Naive thymus-derived CD4-positive, alpha-beta T cell (primary cell): ENCODE results near the gene PTPRF. TPM values are rescaled to one million over a fixed set of nuclear protein-coding genes. Genes with fewer than 3 reads are reported as not detected.
"Not testable (repeated sequence)": the region's sequence is repeated elsewhere in the genome, so short reads cannot be mapped to it uniquely, and the experiment has no call there.

Source experiments
- ATAC-seq: fragments of 150-1000 bp; cut with Tn5 transposase; 2 replicates; pipeline ENCODE4 v1.10.0; 2021; ENCODE audit warnings: mild to moderate bottlenecking, moderate library complexity
- CTCF ChIA-PET: fragments of 350-600 bp; sonication (Branson Sonifier 250); formaldehyde crosslinking; loops from one replicate; lab custom pipeline; 2021; ENCODE audit warnings: antibody characterized with exemption; lab: Charles Lee
- POLR2A ChIA-PET: fragments of 350-600 bp; sonication (Branson Sonifier 250); formaldehyde crosslinking; loops from one replicate; lab custom pipeline; 2021; ENCODE audit warnings: antibody characterized with exemption, inconsistent platforms; lab: Charles Lee
- DNase-seq, 9 donors: peaks; one replicate each; pipeline versions ENCODE4 v3.0.0 to v3.0.0-alpha.2; 2020 to 2022; ENCODE audit warnings: mixed read lengths in 1 of 9
- H3K27ac ChIP-seq: one replicate; pipeline ENCODE4 v1.7.0; 2013; ENCODE audit warnings: mild to moderate bottlenecking, low read depth, low read length, moderate library complexity
- H3K27me3 ChIP-seq, 2 donors: one replicate each; pipeline ENCODE4 v1.7.0; 2013; ENCODE audit warnings: low read length in 2 of 2, mild to moderate bottlenecking in 2 of 2, moderate library complexity in 2 of 2; ENCODE audit not compliant: control insufficient read depth in 2 of 2, insufficient read depth in 2 of 2
- H3K36me3 ChIP-seq, 3 experiments: 1 replicate in 2 of 3; 2 replicates in 1 of 3; pipeline ENCODE4 v1.7.0; 2013; ENCODE audit warnings: low read length in 3 of 3, mild to moderate bottlenecking in 3 of 3, moderate library complexity in 1 of 3; ENCODE audit not compliant: insufficient read depth in 3 of 3, control insufficient read depth in 2 of 3
- H3K4me1 ChIP-seq, 2 donors: one replicate each; pipeline ENCODE4 v1.7.0; 2013; ENCODE audit warnings: low read length in 2 of 2, mild to moderate bottlenecking in 2 of 2, moderate library complexity in 1 of 2; ENCODE audit not compliant: control insufficient read depth in 2 of 2, insufficient read depth in 2 of 2
- H3K4me3 ChIP-seq: 2 replicates; pipeline ENCODE4 v1.7.0; 2013; ENCODE audit warnings: mild to moderate bottlenecking, low read length
- H3K9me3 ChIP-seq, 3 experiments: 1 replicate in 2 of 3; 2 replicates in 1 of 3; pipeline ENCODE4 v1.7.0; 2013; ENCODE audit warnings: low read length in 3 of 3; ENCODE audit not compliant: control insufficient read depth in 2 of 3
- H3K27ac Mint-ChIP-seq, 9 donors: one replicate each; pipeline ENCODE4 v1.8.0; 2020 to 2022; ENCODE audit warnings: mixed read lengths in 9 of 9, mild to moderate bottlenecking in 8 of 9, moderate library complexity in 5 of 9, inconsistent platforms in 2 of 9
- H3K27me3 Mint-ChIP-seq, 5 donors: one replicate each; pipeline ENCODE4 v1.8.0; 2021 to 2022; ENCODE audit warnings: mixed read lengths in 5 of 5, mild to moderate bottlenecking in 1 of 5
- H3K36me3 Mint-ChIP-seq, 5 donors: one replicate each; pipeline ENCODE4 v1.8.0; 2020 to 2022; ENCODE audit warnings: mixed read lengths in 5 of 5, mild to moderate bottlenecking in 3 of 5, inconsistent platforms in 1 of 5
- H3K4me1 Mint-ChIP-seq, 7 donors: one replicate each; pipeline ENCODE4 v1.8.0; 2020 to 2022; ENCODE audit warnings: mixed read lengths in 7 of 7, mild to moderate bottlenecking in 3 of 7, inconsistent platforms in 1 of 7
- H3K4me3 Mint-ChIP-seq, 10 donors: one replicate each; pipeline ENCODE4 v1.8.0; 2020 to 2022; ENCODE audit warnings: mild to moderate bottlenecking in 10 of 10, mixed read lengths in 10 of 10, moderate library complexity in 6 of 10, inconsistent platforms in 2 of 10
- H3K9me3 Mint-ChIP-seq, 11 donors: one replicate each; pipeline ENCODE4 v1.8.0; 2020 to 2022; ENCODE audit warnings: mixed read lengths in 11 of 11, mild to moderate bottlenecking in 4 of 11, inconsistent platforms in 1 of 11, moderate library complexity in 1 of 11
- intact Hi-C, 2 donors: fragments of 100-400 bp; cut with micrococcal nuclease; formaldehyde crosslinking; loops; one replicate each; pipeline ENCODE4 v1.15.1; 2023
- polyA plus RNA-seq, 2 donors: library from polyadenylated mRNA; unstranded; fragments of 300-500 nt; fragmentation: Illumina TruSeq; gene quantifications; one replicate each; pipeline ENCODE4 v1.2.3, GENCODE V29; 2021
- total RNA-seq, 6 experiments: library from RNA in 5 of 6; stranded (reverse) in 5 of 6; gene quantifications; 1 replicate in 5 of 6; 2 replicates in 1 of 6; pipeline ENCODE4 v1.2.3 and lab custom pipeline; 2021 to 2026

Gene PTPRF
- total and polyA plus RNA-seq, 7 experiments from 2014 or later, result 0.49 to 2.3 (median 1.8) TPM; not detected in 4

DNA sequence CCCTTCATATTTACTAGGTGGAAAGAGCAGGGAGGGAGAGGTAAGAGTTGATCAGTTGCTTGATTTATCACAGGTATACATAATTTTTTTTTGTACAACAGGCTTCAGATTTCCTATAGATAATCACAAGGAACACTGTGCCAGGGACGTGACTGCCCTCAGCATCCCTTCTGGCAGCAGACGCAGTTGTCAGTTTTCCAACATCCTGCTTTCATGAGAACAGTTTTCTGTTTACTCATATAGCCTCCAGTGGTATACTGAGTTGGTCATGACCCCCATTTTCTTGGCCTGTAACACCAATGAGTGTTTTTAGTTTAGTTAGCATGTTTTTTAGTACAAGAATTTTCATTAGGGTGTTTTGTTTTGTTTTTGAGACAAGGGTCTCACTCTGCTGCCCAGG is 37.9 kb upstream of the PTPRF start:
- no peak overlapping the region for H3K4me3 Mint-ChIP-seq
- peaks cover 6 to 51% (median 25%) of the 10 kb centered on the region in 11 donors for H3K9me3 Mint-ChIP-seq
- no peak overlapping the region for H3K27ac Mint-ChIP-seq
- H3K27ac ChIP-seq, result no peak overlapping the region
- POLR2A ChIA-PET, result no interaction called here
- intact Hi-C loops, result no loop called here
- H3K36me3 Mint-ChIP-seq, result peaks cover 3 to 22% (median 5%) of the 10 kb centered on the region in 5 donors
- H3K36me3 ChIP-seq, result no peaks in the 10 kb centered on the region
- no peaks in the 10 kb centered on the region for H3K4me1 ChIP-seq
- peaks cover 0 to 25% (median 4%) of the 10 kb centered on the region in 5 donors for H3K27me3 Mint-ChIP-seq
- ATAC-seq (no peak), DNase-seq (no peak)
- no peaks in the 10 kb centered on the region for H3K27me3 ChIP-seq
- H3K4me1 Mint-ChIP-seq, result no peaks in the 10 kb centered on the region
- CTCF ChIA-PET, result no interaction called here
- H3K9me3 ChIP-seq, result peaks cover 0 to 22% (median 4%) of the 10 kb centered on the region in 3 experiments
- no peak overlapping the region for H3K4me3 ChIP-seq

- Mint-ChIP-seq H3K4me3 (no peak overlapping the region), H3K4me1 (no peaks in the 10 kb centered on the region), H3K27me3 (peaks cover 0 to 25% (median 4%) of the 10 kb centered on the region in 5 donors), H3K36me3 (peaks cover 0 to 13% (median 3%) of the 10 kb centered on the region in 5 donors), H3K9me3 (peaks cover 6 to 41% (median 17%) of the 10 kb centered on the region in 11 donors), H3K27ac (no peak overlapping the region)
- peaks cover 0 to 13% (median 0%) of the 10 kb centered on the region in 3 experiments for H3K9me3 ChIP-seq
- H3K36me3 ChIP-seq, result no peaks in the 10 kb centered on the region
- no peak for ATAC-seq
- ChIA-PET POLR2A (no interaction called here), CTCF (no interaction called here)
- H3K27me3 ChIP-seq, result no peaks in the 10 kb centered on the region
- DNase-seq, result no peak
- H3K4me1 ChIP-seq, result no peaks in the 10 kb centered on the region
- no peak overlapping the region for H3K27ac ChIP-seq
- intact Hi-C loops, result no loop called here
- H3K4me3 ChIP-seq, result no peak overlapping the region
Measured at GRCh38 chr1:43493661-43494450, 36.8 kb upstream of the PTPRF start.

- ChIA-PET CTCF (no interaction called here), POLR2A (no interaction called here)
- H3K27me3 Mint-ChIP-seq, result peaks cover 3 to 28% (median 8%) of the 10 kb centered on the region in 5 donors
- intact Hi-C loops, result no loop called here
- H3K4me3 Mint-ChIP-seq, result no peak overlapping the region
- H3K9me3 ChIP-seq, result peaks cover 0 to 12% (median 0%) of the 10 kb centered on the region in 3 experiments
- no peak overlapping the region for H3K4me3 ChIP-seq
- H3K27ac ChIP-seq, result no peak overlapping the region
- H3K27me3 ChIP-seq, result no peaks in the 10 kb centered on the region
- H3K4me1 ChIP-seq, result no peaks in the 10 kb centered on the region
- no peak for ATAC-seq
- no peaks in the 10 kb centered on the region for H3K4me1 Mint-ChIP-seq
- no peak for DNase-seq
- H3K36me3 ChIP-seq, result no peaks in the 10 kb centered on the region
- H3K9me3 Mint-ChIP-seq, result peaks cover under 1 to 27% (median 10%) of the 10 kb centered on the region in 11 donors
- H3K36me3 Mint-ChIP-seq, result peaks cover 0 to 4% (median 2%) of the 10 kb centered on the region in 5 donors
- no peak overlapping the region for H3K27ac Mint-ChIP-seq
Measured at GRCh38 chr1:43495204-43495603, 35.5 kb upstream of the PTPRF start.

GRCh38 chr1:43499898-43500297 is 30.8 kb upstream of the PTPRF start:
- H3K4me3 ChIP-seq, result no peak overlapping the region
- H3K9me3 Mint-ChIP-seq, result peaks cover 0 to 3% (median 0%) of the 10 kb centered on the region in 11 donors
- no peak overlapping the region for H3K27ac ChIP-seq
- ChIA-PET CTCF (no interaction called here), POLR2A (no interaction called here)
- H3K9me3 ChIP-seq, result no peaks in the 10 kb centered on the region
- intact Hi-C loops, result no loop called here
- no peaks in the 10 kb centered on the region for H3K4me1 ChIP-seq
- no peaks in the 10 kb centered on the region for H3K4me1 Mint-ChIP-seq
- no peaks in the 10 kb centered on the region for H3K27me3 ChIP-seq
- no peaks in the 10 kb centered on the region for H3K36me3 ChIP-seq
- H3K4me3 Mint-ChIP-seq, result no peak overlapping the region
- peaks cover 0 to 3% (median 0%) of the 10 kb centered on the region in 5 donors for H3K36me3 Mint-ChIP-seq
- no peak overlapping the region for H3K27ac Mint-ChIP-seq
- peaks cover 5 to 22% (median 11%) of the 10 kb centered on the region in 5 donors for H3K27me3 Mint-ChIP-seq
- DNase-seq (no peak), ATAC-seq (no peak)

DNA sequence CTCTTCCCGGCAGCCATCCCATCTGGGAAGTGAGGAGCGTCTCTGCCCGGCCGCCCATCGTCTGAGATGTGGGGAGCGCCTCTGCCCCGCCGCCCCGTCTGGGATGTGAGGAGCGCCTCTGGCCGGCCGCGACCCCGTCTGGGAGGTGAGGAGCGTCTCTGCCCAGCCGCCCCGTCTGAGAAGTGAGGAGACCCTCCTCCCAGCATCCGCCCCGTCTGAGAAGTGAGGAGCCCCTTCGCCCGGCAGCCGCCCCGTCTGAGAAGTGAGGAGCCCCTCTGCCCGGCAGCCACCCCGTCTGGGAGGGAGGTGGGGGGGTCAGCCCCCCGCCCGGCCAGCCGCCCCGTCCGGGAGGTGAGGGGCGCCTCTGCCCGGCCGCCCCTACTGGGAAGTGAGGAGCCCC is 28.9 kb upstream of the PTPRF start:
- CTCF ChIA-PET, intact Hi-C loops, H3K36me3 Mint-ChIP-seq, H3K4me3 Mint-ChIP-seq, H3K4me1 Mint-ChIP-seq, H3K4me1 ChIP-seq, H3K9me3 ChIP-seq, POLR2A ChIA-PET, H3K27me3 ChIP-seq, ATAC-seq, H3K27ac ChIP-seq, H3K36me3 ChIP-seq, DNase-seq, H3K9me3 Mint-ChIP-seq, H3K27ac Mint-ChIP-seq, H3K4me3 ChIP-seq: not testable (repeated sequence)
- peaks cover 3 to 20% (median 13%) of the 10 kb centered on the region in 5 donors for H3K27me3 Mint-ChIP-seq

- H3K36me3 ChIP-seq, result no peaks in the 10 kb centered on the region
- intact Hi-C loops, result no loop called here
- H3K4me3 ChIP-seq, result no peak overlapping the region
- peaks cover 0 to 3% (median 0%) of the 10 kb centered on the region in 5 donors for H3K36me3 Mint-ChIP-seq
- H3K4me1 Mint-ChIP-seq, result no peaks in the 10 kb centered on the region
- no peak for ATAC-seq
- H3K9me3 Mint-ChIP-seq, result peaks cover 0 to 3% (median 0%) of the 10 kb centered on the region in 11 donors
- H3K27ac ChIP-seq, result no peak overlapping the region
- ChIA-PET CTCF (no interaction called here), POLR2A (no interaction called here)
- H3K9me3 ChIP-seq, result no peaks in the 10 kb centered on the region
- H3K4me1 ChIP-seq, result no peaks in the 10 kb centered on the region
- DNase-seq, result no peak
- H3K4me3 Mint-ChIP-seq, result no peak overlapping the region
- H3K27me3 Mint-ChIP-seq, result peaks cover 3 to 23% (median 13%) of the 10 kb centered on the region in 5 donors
- no peaks in the 10 kb centered on the region for H3K27me3 ChIP-seq
- H3K27ac Mint-ChIP-seq, result no peak overlapping the region
Measured at GRCh38 chr1:43503534-43503933, 27.1 kb upstream of the PTPRF start.
